ENCODE results near the gene GLMN.

GLMN gene

GRCh38 chr1:92210701-92211100 is 88.1 kb downstream of the GLMN start:
- TF ChIP-seq CTCF (conservative IDR thresholded peaks at IDR 0.05; ENCODE audit: low read depth), result no peak
- CTCF ChIA-PET, result interaction anchor here (0.6 kb wide), 1 partner anchor 1880 kb away, joined by 3 read pairs; no protein-coding TSS in a partner anchor
- POLR2A ChIA-PET (ENCODE audit: low non-redundant PET), result no interaction called here

GRCh38 chr1:92203105-92203504 is 95.7 kb downstream of the GLMN start:
- no peak for DNase-seq (ENCODE audit: low spot score)
- no peak overlapping the region for H3K27ac ChIP-seq
- POLR2A ChIA-PET (ENCODE audit: low non-redundant PET), result no interaction called here
- TF ChIP-seq CTCF (conservative IDR thresholded peaks at IDR 0.05; ENCODE audit: low read depth), result no peak
- CTCF ChIA-PET, result no interaction called here

More at GRCh38 chr1:92210701-92211100, 88.1 kb downstream of the GLMN start:
- no peak for DNase-seq (ENCODE audit: low spot score)
- no peak overlapping the region for H3K27ac ChIP-seq

GRCh38 chr1:92201973-92202372 is 96.8 kb downstream of the GLMN start:
- H3K27ac ChIP-seq, result no peak overlapping the region
- CTCF ChIA-PET, result interaction anchor here (0.7 kb wide), 1 partner anchor 108 kb away, joined by 9 read pairs; no protein-coding TSS in a partner anchor
- no peak for DNase-seq (ENCODE audit: low spot score)
- POLR2A ChIA-PET (ENCODE audit: low non-redundant PET), result no interaction called here
- TF ChIP-seq CTCF (conservative IDR thresholded peaks at IDR 0.05; ENCODE audit: low read depth), result no peak
